Right cardiac atrium (tissue), 5 donors: ENCODE measurements around the gene PDGFRB. TPM values are rescaled to one million over a fixed set of nuclear protein-coding genes. Genes with fewer than 3 reads are reported as not detected.

Experiments
- ATAC-seq, 2 donors: fragments of 200-7000 bp; cut with Tn5 transposase; one replicate each; pipeline versions ENCODE4 v1.8.0 to v1.9.1; 2020; ENCODE audit warnings: moderate library complexity in 2 of 2, mild to moderate bottlenecking in 1 of 2
- DNase-seq, 3 donors: peaks; one replicate each; pipeline ENCODE4 v3.0.0-alpha.2; 2020
- H3K27ac ChIP-seq: one replicate; pipeline ENCODE4 v1.5.1; 2013; ENCODE audit warnings: mild to moderate bottlenecking, low read length, control low read depth, moderate library complexity
- H3K27me3 ChIP-seq: one replicate; pipeline ENCODE4 v1.6.1; 2013; ENCODE audit not compliant: control insufficient read depth, insufficient read depth
- H3K4me1 ChIP-seq: one replicate; pipeline ENCODE4 v1.6.1; 2013; ENCODE audit warnings: low read length; ENCODE audit not compliant: control insufficient read depth, insufficient read depth
- H3K4me3 ChIP-seq: one replicate; pipeline ENCODE4 v1.5.1; 2013; ENCODE audit warnings: low read length, control low read depth
- H3K9me3 ChIP-seq: one replicate; pipeline ENCODE4 v1.6.1; 2013; ENCODE audit warnings: low read length; ENCODE audit not compliant: control insufficient read depth
- WGBS: extraction: QIAGEN DNeasy Blood & Tissue Kit; methylation state at CpG from one replicate; pipeline ENCODE4 v1.1.7; 2013; 5-methylcytosine and 5-hydroxymethylcytosine counted together
- intact Hi-C, 4 donors: fragments of 100-400 bp; cut with DNase I; formaldehyde crosslinking; loops; one replicate each; pipeline versions ENCODE4 v1.11.0 to v1.14.0; 2022 to 2023
- polyA plus RNA-seq: library from polyadenylated mRNA; stranded (reverse); fragments of 200-250 nt; gene quantifications from one replicate; pipeline ENCODE4 v1.2.3, GENCODE V29; 2013
- total RNA-seq, 4 donors: library from RNA; stranded (reverse); fragmentation: NEBNext Ultra II Directional; extraction: Animal tissue kit (Norgen Biotek cat#: 25700); gene quantifications; one replicate each; pipeline ENCODE4 v1.2.1, GENCODE V29; 2021
- donor health status: healthy with polysubstance abuse.
- donor health status: DM: no; HTN: yes; CAD: no.
- donor health status: DM: no; HTN: no; CAD: no.
- donor health status: DM: no; HTN: yes; CAD: no; lungs with severe emphysema.
- donor health status: DM: yes; HTN: yes; CAD: no.

PDGFRB gene
- total and polyA plus RNA-seq, 5 donors: 24.6 to 68.0 (median 43.5) TPM

DNA sequence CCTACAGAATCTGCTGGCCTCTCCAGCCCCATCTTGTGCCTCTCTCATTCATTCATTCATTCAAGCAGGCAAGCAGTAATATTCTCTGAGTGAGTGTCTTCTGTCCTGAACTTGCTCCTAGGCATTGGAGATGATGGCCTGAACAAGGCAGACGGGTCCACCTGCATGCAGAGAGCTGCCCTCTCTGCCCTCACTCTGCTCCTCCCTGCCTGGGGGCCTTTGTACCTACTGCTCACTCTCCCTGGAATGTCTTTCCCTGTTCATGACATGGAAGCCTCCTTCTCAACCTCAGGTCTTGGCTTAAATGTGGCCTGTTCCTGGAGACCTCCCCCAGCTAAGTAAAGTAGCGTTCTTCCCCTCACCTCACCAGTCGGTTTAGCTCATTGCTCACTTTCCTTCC lies 17.5 kb upstream of the PDGFRB start:
- intact Hi-C loops: no loop called here
- WGBS: 87% methylated on average over 3 of the region's 3 CpGs
- no peak for ATAC-seq
- H3K4me3 ChIP-seq: no peak overlapping the region
- DNase-seq: peak in 1 of 3 donors; percentile 1
- H3K27me3 ChIP-seq: no peaks in the 10 kb centered on the region
- H3K4me1 ChIP-seq: no peaks in the 10 kb centered on the region
- no peaks in the 10 kb centered on the region for H3K9me3 ChIP-seq
- H3K27ac ChIP-seq: no peak overlapping the region

DNA sequence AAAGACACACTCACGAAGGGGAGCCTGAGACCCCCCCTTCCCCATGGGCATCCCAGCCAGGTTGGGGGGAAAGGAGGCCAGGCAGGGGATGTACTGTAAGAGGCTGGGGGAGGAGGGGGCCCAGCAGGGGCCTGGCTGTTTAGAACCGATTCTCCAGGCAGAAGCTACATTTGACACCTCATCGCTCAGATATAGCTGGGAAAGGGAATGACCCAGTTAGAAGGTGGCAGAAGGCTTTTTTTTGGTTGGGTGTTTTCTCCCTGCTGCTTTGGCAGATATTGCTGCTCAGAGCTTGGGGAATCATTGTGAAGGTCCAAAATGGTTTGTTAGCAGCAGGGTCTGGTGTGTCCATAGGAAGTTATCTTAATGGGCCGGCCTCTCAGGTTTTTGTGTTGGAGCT lies 16.9 kb upstream of the PDGFRB start:
- no peaks in the 10 kb centered on the region for H3K9me3 ChIP-seq
- 72% methylated on average over 4 of the region's 4 CpGs for WGBS
- ATAC-seq: no peak

DNA sequence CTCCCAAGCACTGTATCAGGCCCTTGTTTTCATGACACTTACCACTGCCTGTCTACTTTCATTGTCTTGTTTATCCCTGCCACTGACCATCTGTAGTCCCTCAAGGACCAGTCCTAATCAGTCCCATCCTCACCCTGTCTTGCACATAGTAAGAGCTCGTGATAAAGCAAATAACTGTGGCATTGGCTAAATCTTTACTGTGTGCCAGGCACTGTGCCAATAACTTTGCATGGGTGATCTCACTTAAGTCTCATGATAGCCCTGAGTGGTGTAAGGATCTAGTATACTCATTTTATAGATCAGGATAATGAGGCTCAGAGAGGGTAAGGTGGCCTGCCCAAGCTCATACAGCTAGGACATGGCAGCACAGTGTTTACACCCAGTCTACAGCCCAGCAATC lies 16.5 kb upstream of the PDGFRB start:
- H3K4me1 ChIP-seq: no peaks in the 10 kb centered on the region
- intact Hi-C loops: no loop called here
- ATAC-seq: no peak

More for the DNA sequence above, 16.9 kb upstream of the PDGFRB start:
- DNase-seq: no peak
- no peak overlapping the region for H3K27ac ChIP-seq
- H3K27me3 ChIP-seq: no peaks in the 10 kb centered on the region
- intact Hi-C loops: no loop called here
- no peak overlapping the region for H3K4me3 ChIP-seq
- no peaks in the 10 kb centered on the region for H3K4me1 ChIP-seq

DNA sequence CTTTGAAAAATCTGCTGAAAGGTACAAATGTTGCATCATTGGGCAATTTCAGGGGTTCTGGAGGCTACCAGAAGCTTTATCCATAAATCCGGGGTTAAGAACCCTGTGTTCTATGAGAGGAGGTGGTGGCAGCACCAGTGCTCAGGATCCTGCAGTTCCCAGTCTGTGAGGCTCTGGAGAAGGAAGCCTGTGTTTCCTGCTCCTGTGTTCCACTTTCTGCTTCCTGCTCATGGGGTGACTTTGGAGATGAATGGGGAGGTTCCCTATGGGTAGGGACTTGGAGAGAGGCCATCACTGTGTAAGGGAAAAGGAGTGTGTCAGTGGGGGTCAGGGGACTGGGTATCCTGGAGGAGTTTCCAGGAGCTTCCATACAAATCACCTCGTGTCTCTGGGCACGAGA lies 13.2 kb upstream of the PDGFRB start:
- Histone ChIP-seq H3K9me3 (no peaks in the 10 kb centered on the region), H3K4me3 (no peak overlapping the region), H3K27me3 (no peaks in the 10 kb centered on the region), H3K27ac (no peak overlapping the region), H3K4me1 (peaks cover under 1% of the 10 kb centered on the region)
- DNase-seq (peak in 1 of 3 donors; percentile 9), ATAC-seq (peak in 1 of 2 donors; percentile 60)
- WGBS: 41% methylated on average over 3 of the region's 3 CpGs
- intact Hi-C loops: loop anchor here in 1 of 4 donors (10.0 kb wide), 1 partner anchor 46 kb away; no protein-coding TSS in a partner anchor

More for the DNA sequence above, 16.5 kb upstream of the PDGFRB start:
- DNase-seq: no peak
- no peak overlapping the region for H3K27ac ChIP-seq
- H3K9me3 ChIP-seq: no peaks in the 10 kb centered on the region
- WGBS: 49% methylated on average over 1 of the region's 1 CpG
- no peak overlapping the region for H3K4me3 ChIP-seq
- H3K27me3 ChIP-seq: no peaks in the 10 kb centered on the region

DNA sequence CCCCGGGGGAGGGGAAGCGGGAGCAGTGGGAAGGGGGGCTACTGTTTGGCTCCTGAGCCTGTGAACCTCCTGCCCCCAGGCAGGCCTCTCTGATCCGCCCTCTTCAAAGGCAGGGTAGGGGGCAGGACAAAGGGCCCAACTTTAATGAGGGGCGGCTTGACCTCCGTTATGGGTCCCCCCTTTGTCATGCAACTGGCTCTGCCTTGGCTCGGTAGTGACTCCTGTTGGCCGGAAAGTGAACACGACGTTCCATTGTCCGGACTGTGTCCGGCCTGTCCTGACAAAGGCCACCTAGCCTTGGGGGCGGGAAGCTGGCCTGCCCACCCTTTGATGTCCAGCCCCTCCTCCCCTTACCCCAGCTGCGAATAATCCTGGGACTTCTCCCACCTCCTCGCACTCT lies 12.3 kb upstream of the PDGFRB start:
- H3K4me3 ChIP-seq: no peak overlapping the region
- 90% methylated on average over 14 of the region's 14 CpGs for WGBS

DNA sequence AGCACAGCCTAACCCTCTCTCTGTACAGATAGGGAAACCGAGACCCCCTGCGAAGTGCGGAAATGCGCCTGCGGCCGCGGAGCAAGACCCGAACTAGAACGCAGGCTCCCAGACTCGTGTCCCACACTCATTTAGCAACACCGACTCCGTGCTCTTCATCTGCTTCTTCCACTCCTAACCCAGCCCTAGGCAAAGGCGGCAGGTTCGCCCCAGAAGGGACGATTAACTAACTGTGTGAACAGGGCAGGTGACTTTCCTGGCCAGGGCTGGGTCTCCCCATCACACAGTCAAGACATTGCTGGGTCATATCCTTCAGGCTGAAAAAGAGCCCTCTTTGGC lies 11.8 kb upstream of the PDGFRB start:
- H3K9me3 ChIP-seq: no peaks in the 10 kb centered on the region
- ATAC-seq (no peak), DNase-seq (peak in 2 of 3 donors; percentile 36 to 39)
- H3K4me1 ChIP-seq: peaks cover 7% of the 10 kb centered on the region
- H3K27me3 ChIP-seq: no peaks in the 10 kb centered on the region
- no peak overlapping the region for H3K4me3 ChIP-seq
- intact Hi-C loops: loop anchor here in 1 of 4 donors (10.0 kb wide), 1 partner anchor 47 kb away; no protein-coding TSS in a partner anchor
- H3K27ac ChIP-seq: no peak overlapping the region
- WGBS: 82% methylated on average over 15 of the region's 15 CpGs

More for the DNA sequence above, 12.3 kb upstream of the PDGFRB start:
- peaks cover 7% of the 10 kb centered on the region for H3K4me1 ChIP-seq
- H3K27me3 ChIP-seq: no peaks in the 10 kb centered on the region
- peak in 1 of 3 donors; percentile 43 for DNase-seq
- intact Hi-C loops: loop anchor here in 1 of 4 donors (10.0 kb wide), 1 partner anchor 47 kb away; no protein-coding TSS in a partner anchor
- H3K27ac ChIP-seq: no peak overlapping the region
- no peaks in the 10 kb centered on the region for H3K9me3 ChIP-seq
- no peak for ATAC-seq

DNA sequence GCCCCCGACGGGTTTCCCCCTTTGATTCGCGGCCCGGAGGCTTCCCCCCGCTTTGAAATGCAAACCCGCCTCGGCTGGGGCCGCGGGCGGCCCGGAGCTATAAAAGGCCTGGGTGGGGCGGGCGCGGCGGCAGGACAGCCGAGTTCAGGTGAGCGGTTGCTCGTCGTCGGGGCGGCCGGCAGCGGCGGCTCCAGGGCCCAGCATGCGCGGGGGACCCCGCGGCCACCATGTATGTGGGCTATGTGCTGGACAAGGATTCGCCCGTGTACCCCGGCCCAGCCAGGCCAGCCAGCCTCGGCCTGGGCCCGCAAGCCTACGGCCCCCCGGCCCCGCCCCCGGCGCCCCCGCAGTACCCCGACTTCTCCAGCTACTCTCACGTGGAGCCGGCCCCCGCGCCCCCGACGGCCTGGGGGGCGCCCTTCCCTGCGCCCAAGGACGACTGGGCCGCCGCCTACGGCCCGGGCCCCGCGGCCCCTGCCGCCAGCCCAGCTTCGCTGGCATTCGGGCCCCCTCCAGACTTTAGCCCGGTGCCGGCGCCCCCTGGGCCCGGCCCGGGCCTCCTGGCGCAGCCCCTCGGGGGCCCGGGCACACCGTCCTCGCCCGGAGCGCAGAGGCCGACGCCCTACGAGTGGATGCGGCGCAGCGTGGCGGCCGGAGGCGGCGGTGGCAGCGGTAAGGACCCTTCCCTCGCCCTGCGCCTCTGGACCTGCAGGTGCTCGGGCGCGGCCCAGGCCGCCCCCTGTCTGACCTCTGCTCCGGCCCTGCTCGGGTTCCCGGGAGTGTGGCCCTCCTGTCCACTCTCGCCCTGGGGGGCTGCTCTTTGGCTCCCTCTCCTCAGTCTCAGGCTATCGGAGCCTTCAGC lies 11.2 kb upstream of the PDGFRB start, which contains the start of gene CDX1:
Gene CDX1, plus strand, starts transcription at position 129 of the 862 bp plus-strand sequence. Its CDS starts 99 bp downstream, at position 228.
- no peak within 1 kb of the TSS for H3K27ac ChIP-seq
- ATAC-seq (no peak), DNase-seq (peak in 2 of 3 donors; percentile 51 to 56)
- H3K4me1 ChIP-seq: peaks cover 7% of the 10 kb centered on the region
- no peak within 1 kb of the TSS for H3K4me3 ChIP-seq
- no peaks in the 10 kb centered on the region for H3K27me3 ChIP-seq
- WGBS: 56% methylated on average over 93 of the region's 93 CpGs
- intact Hi-C loops: loop anchor here in 1 of 4 donors (10.0 kb wide), 1 partner anchor 48 kb away; no protein-coding TSS in a partner anchor
- no peaks in the 10 kb centered on the region for H3K9me3 ChIP-seq

DNA sequence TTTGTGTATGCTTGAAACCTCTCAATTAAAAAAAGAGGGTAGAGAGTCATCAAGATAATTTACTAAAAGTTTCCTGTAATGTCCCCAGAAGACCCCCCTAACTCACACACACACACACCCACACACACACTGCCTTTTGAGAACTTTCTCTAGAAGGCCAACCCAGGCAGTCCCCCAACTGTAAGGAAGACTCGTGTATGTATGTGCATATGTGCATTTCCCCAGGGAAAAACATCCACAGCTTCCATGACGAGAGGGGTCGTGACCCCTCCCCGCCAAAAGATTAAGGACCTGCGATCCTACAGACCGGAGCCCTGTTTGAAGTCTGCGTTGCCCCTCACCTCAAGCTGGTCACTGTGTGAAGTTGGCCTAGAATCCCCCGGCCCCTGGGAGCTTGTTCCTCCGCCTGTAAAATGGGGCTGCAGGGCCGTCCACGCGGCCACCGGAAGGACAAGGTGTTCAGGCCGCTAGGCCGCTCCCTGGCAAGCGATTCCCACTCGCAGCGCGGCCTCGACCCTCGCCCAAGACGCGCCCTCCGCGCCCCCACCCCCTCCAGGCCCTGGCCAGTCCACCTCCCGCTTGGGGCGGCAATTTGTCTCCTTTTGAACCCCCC lies 10.5 kb upstream of the PDGFRB start:
- ATAC-seq (no peak), DNase-seq (peak in 1 of 3 donors; percentile 63)
- WGBS: 81% methylated on average over 27 of the region's 27 CpGs
- peaks cover 7% of the 10 kb centered on the region for H3K4me1 ChIP-seq
- no peaks in the 10 kb centered on the region for H3K9me3 ChIP-seq
- intact Hi-C loops: loop anchor here in 1 of 4 donors (10.0 kb wide), 1 partner anchor 49 kb away; no protein-coding TSS in a partner anchor
- H3K27me3 ChIP-seq: no peaks in the 10 kb centered on the region
- no peak overlapping the region for H3K27ac ChIP-seq
- H3K4me3 ChIP-seq: no peak overlapping the region

DNA sequence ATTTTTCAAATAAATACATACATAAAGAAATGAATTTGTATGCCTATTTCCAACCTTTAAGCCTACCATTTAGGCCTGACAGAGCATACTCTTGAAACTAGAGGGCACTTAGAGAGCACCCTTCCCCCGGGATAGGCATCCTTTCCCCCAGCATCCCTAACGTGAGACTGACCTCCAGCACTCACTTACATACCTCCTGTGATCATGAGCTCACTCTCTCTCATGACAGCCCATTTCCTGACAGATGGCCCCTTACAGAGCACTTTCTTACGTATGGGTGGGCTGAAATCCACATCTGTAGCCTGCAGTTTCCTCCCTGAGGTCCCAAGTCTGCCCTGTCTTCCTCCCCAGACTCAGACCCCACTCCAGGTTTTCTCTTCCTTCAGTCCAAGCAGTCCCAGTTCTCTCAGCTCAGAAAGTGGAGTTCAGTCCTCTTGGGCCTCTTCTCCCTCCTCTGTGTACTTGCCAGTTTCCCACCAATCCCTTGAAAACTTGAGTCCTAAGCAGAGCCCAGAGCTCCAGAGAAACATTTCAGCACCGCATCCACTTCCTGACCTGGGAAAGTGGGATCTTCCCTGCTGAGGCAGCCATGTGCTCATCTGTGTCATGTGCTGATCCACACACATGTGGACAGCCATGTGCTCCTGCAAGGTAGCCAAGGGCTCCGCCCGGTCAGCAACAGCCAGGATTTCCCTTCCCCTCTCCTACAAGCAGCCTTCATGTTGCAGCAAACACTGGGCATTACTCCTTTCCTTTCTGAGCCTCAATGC lies 8.8 kb upstream of the PDGFRB start:
- intact Hi-C loops: loop anchor here in 3 of 4 donors (5.0 to 10.0 kb wide), 2 partner anchors 50 to 53 kb away; no protein-coding TSS in a partner anchor
- peak; percentile 46 to 77 (median 69) for DNase-seq
- Histone ChIP-seq H3K4me3 (no peak overlapping the region), H3K27me3 (no peaks in the 10 kb centered on the region), H3K9me3 (no peaks in the 10 kb centered on the region), H3K27ac (peak overlapping the region; percentile 53), H3K4me1 (peaks cover 7% of the 10 kb centered on the region)
- ATAC-seq: no peak
- WGBS: 48% methylated on average over 6 of the region's 6 CpGs

DNA sequence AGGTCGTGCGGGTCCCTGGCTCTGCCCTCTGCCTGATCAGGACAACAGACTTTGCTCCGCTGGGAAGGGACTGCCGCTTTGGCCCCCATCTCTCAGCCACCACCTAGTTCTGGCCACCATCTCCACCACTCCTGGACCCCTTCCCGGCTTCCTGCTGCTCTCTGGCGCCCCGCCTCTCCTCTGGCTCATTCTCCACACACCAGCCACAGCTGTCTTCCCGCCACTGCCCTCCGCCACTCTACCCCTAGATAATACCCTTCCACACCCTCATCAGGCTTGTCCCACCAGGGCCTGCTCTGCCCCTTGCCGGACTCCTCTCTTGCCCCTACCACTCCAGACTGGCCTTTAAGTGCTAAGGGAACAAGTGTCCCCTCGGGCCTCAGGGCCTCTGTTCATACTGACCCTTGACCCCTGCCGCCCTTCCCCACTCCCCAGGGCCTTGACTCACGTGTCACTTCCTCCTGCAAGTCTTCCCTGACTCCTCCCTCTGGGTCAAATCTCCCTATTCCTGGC lies 8.0 kb upstream of the PDGFRB start:
- no peak overlapping the region for H3K4me3 ChIP-seq
- peak overlapping the region; percentile 68 for H3K27ac ChIP-seq
- no peaks in the 10 kb centered on the region for H3K27me3 ChIP-seq
- DNase-seq (peak; percentile 85 to 96 (median 92)), ATAC-seq (peak; percentile 63 to 72)
- H3K9me3 ChIP-seq: no peaks in the 10 kb centered on the region
- 30% methylated on average over 13 of the region's 13 CpGs for WGBS
- H3K4me1 ChIP-seq: peaks cover 7% of the 10 kb centered on the region
- intact Hi-C loops: loop anchor here in 3 of 4 donors (5.0 to 10.0 kb wide), 2 partner anchors 51 to 54 kb away; no protein-coding TSS in a partner anchor
